Measurements from ENCODE around the gene KCP.

KCP gene

GRCh38 chr7:128868624-128869137, 41.8 kb downstream of the KCP start:
- Mint-ChIP-seq H3K9me3 (no peaks in the 10 kb centered on the region), H3K27ac (no peak overlapping the region), H3K36me3 (peaks cover 18% of the 10 kb centered on the region), H3K4me1 (peaks cover 23% of the 10 kb centered on the region), H3K4me3 (peak overlapping the region; percentile 68)
- DNase-seq (ENCODE audit: low spot score in 2 of 2), result no peak
- ATAC-seq, result no peak

- peaks cover 26% of the 10 kb centered on the region for H3K4me1 Mint-ChIP-seq
- peak overlapping the region; percentile 68 for H3K4me3 Mint-ChIP-seq
- peaks cover 22% of the 10 kb centered on the region for H3K36me3 Mint-ChIP-seq
- H3K9me3 Mint-ChIP-seq, result no peaks in the 10 kb centered on the region
- DNase-seq (ENCODE audit: low spot score in 2 of 2) (no peak), ATAC-seq (no peak)
- H3K27ac Mint-ChIP-seq, result no peak overlapping the region
These were observed 42.5 kb downstream of the KCP start for GRCh38 chr7:128867842-128868623.

GRCh38 chr7:128867241-128867640, 43.3 kb downstream of the KCP start:
- ATAC-seq, result no peak
- Mint-ChIP-seq H3K4me3 (no peak overlapping the region), H3K36me3 (peaks cover 30% of the 10 kb centered on the region), H3K9me3 (no peaks in the 10 kb centered on the region), H3K27ac (no peak overlapping the region), H3K4me1 (peaks cover 34% of the 10 kb centered on the region)
- no peak for DNase-seq (ENCODE audit: low spot score in 2 of 2)

- ATAC-seq (no peak), DNase-seq (ENCODE audit: low spot score in 2 of 2) (no peak)
- Mint-ChIP-seq H3K4me1 (peaks cover 37% of the 10 kb centered on the region), H3K4me3 (no peak overlapping the region), H3K9me3 (no peaks in the 10 kb centered on the region), H3K36me3 (peaks cover 30% of the 10 kb centered on the region), H3K27ac (peak overlapping the region; percentile 56)
These were observed 44.3 kb downstream of the KCP start for GRCh38 chr7:128865996-128866877.

GRCh38 chr7:128865303-128865702, 45.2 kb downstream of the KCP start:
- Mint-ChIP-seq H3K4me1 (peaks cover 34% of the 10 kb centered on the region), H3K4me3 (no peak overlapping the region), H3K27ac (peak overlapping the region; percentile 56), H3K9me3 (no peaks in the 10 kb centered on the region), H3K36me3 (peaks cover 30% of the 10 kb centered on the region)
- ATAC-seq, result no peak
- DNase-seq (ENCODE audit: low spot score in 2 of 2), result no peak

GRCh38 chr7:128863433-128863989, 47.0 kb downstream of the KCP start:
- Mint-ChIP-seq H3K4me1 (peaks cover 40% of the 10 kb centered on the region), H3K4me3 (peak overlapping the region; percentile 90), H3K9me3 (no peaks in the 10 kb centered on the region), H3K27ac (peak overlapping the region; percentile 94), H3K36me3 (peaks cover 30% of the 10 kb centered on the region)
- ATAC-seq (peak; percentile 62), DNase-seq (ENCODE audit: low spot score in 2 of 2) (peak; percentile 27 to 69)

GRCh38 chr7:128862571-128863432, 47.7 kb downstream of the KCP start, which contains the start of gene ATP6V1F:
Gene ATP6V1F (plus strand): TSS chr7:128862856. CDS start chr7:128862905, 49 bp downstream.
- ATAC-seq (peak; percentile 92), DNase-seq (ENCODE audit: low spot score in 2 of 2) (peak; percentile 99 to 100)
- H3K36me3 Mint-ChIP-seq, result peaks cover 30% of the 10 kb centered on the region
- peak within 1 kb of the TSS; percentile 90 for H3K4me3 Mint-ChIP-seq
- H3K9me3 Mint-ChIP-seq, result no peaks in the 10 kb centered on the region
- H3K4me1 Mint-ChIP-seq, result peaks cover 40% of the 10 kb centered on the region
- H3K27ac Mint-ChIP-seq, result peak within 1 kb of the TSS; percentile 94

- DNase-seq (ENCODE audit: low spot score in 2 of 2) (no peak), ATAC-seq (no peak)
- Mint-ChIP-seq H3K4me1 (peaks cover 40% of the 10 kb centered on the region), H3K4me3 (peak overlapping the region; percentile 90), H3K27ac (peak overlapping the region; percentile 94), H3K9me3 (no peaks in the 10 kb centered on the region), H3K36me3 (peaks cover 30% of the 10 kb centered on the region)
These were observed 48.4 kb downstream of the KCP start for GRCh38 chr7:128861957-128862570.

- peaks cover 34% of the 10 kb centered on the region for H3K4me1 Mint-ChIP-seq
- ATAC-seq (no peak), DNase-seq (ENCODE audit: low spot score in 2 of 2) (no peak)
- H3K27ac Mint-ChIP-seq, result peak overlapping the region; percentile 3
- peaks cover 22% of the 10 kb centered on the region for H3K36me3 Mint-ChIP-seq
- H3K4me3 Mint-ChIP-seq, result no peak overlapping the region
- no peaks in the 10 kb centered on the region for H3K9me3 Mint-ChIP-seq
These were observed 50.1 kb downstream of the KCP start for GRCh38 chr7:128860158-128861073.

GRCh38 chr7:128859232-128860157, 51.0 kb downstream of the KCP start:
- peaks cover 26% of the 10 kb centered on the region for H3K4me1 Mint-ChIP-seq
- ATAC-seq (no peak), DNase-seq (ENCODE audit: low spot score in 2 of 2) (no peak)
- peaks cover 15% of the 10 kb centered on the region for H3K36me3 Mint-ChIP-seq
- no peak overlapping the region for H3K4me3 Mint-ChIP-seq
- no peaks in the 10 kb centered on the region for H3K9me3 Mint-ChIP-seq
- H3K27ac Mint-ChIP-seq, result peak overlapping the region; percentile 3

- DNase-seq (ENCODE audit: low spot score in 2 of 2) (no peak), ATAC-seq (no peak)
- peaks cover 23% of the 10 kb centered on the region for H3K4me1 Mint-ChIP-seq
- H3K9me3 Mint-ChIP-seq, result no peaks in the 10 kb centered on the region
- H3K27ac Mint-ChIP-seq, result no peak overlapping the region
- peaks cover 11% of the 10 kb centered on the region for H3K36me3 Mint-ChIP-seq
- H3K4me3 Mint-ChIP-seq, result no peak overlapping the region
These were observed 51.9 kb downstream of the KCP start for GRCh38 chr7:128858380-128859231.

All from stimulated activated effector memory CD8-positive, alpha-beta T cell treated with anti-CD3 and anti-CD28 coated beads, Interleukin-12 subunit alpha, Interleukin-12 subunit beta, amount 100 ng/mL, for 72 hours (primary cell).